Retinal pigment epithelial cell (primary cell): ENCODE measurements around the gene HOXD3.

Experiments
- DNase-seq: peaks from one replicate; pipeline ENCODE4 v3.0.0-alpha.2; 2010; ENCODE audit warnings: low read depth
- H3K4me3 ChIP-seq: 2 replicates; pipeline ENCODE4 v1.5.1; 2011; ENCODE audit warnings: mild to moderate bottlenecking, low read length, control low read depth, moderate library complexity
- CTCF ChIP-seq: conservative IDR thresholded peaks from 2 replicates; pipeline ENCODE4 v1.5.1; 2011; ENCODE audit warnings: low read depth, low read length, control low read depth, inconsistent platforms

HOXD3 gene

DNA sequence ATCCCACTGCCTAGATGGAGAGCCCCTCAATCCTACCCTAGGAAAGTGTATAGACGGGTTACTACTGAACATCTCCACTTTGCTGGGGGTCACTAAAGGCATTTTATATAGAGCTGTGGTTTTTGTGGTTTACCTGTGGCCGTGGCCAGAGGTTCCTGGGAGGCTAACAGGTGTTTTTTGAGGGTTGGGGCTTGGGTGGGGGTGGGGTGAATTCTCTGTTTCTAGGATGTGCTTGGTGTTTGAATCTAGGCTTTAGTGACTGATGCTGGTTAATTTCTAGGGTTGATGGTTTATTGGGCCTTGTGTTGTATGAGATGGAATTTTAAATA lies 19.9 kb upstream of the HOXD3 start:
- DNase-seq = no peak
- no peak overlapping the region for H3K4me3 ChIP-seq
- no peak for TF ChIP-seq CTCF

DNA sequence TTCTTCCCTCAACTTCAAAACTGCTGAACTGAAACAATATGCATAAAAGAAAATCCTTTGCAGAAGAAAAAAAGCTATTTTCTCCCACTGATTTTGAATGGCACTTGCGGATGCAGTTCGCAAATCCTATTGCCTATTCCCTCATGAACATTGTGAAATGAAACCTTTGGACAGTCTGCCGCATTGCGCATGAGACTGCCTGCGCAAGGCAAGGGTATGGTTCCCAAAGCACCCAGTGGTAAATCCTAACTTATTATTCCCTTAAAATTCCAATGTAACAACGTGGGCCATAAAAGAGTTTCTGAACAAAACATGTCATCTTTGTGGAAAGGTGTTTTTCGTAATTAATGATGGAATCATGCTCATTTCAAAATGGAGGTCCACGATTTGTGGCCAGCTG lies 19.2 kb upstream of the HOXD3 start:
- DNase-seq = no peak
- TF ChIP-seq CTCF = no peak
- H3K4me3 ChIP-seq = no peak overlapping the region

DNA sequence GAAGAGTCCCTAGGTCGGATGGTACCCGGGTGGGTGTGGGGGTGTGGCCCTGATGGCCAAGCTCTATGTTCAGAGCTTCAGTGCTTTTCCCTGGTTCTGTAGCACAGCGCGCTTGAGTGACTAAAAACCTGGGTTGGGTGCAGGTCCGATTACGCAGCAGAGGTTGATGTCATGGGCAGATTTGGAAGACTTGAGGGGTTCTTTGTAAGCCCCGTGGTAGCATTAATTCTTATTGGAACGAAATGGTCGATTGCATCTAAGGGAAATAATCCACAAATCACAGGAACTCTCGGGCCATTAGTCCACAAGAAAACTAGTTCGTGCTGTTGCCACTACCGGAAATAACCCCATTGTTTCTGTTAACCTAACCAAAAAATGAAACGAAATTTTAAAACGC lies 18.6 kb upstream of the HOXD3 start:
- H3K4me3 ChIP-seq = no peak overlapping the region
- TF ChIP-seq CTCF = no peak
- DNase-seq = no peak

DNA sequence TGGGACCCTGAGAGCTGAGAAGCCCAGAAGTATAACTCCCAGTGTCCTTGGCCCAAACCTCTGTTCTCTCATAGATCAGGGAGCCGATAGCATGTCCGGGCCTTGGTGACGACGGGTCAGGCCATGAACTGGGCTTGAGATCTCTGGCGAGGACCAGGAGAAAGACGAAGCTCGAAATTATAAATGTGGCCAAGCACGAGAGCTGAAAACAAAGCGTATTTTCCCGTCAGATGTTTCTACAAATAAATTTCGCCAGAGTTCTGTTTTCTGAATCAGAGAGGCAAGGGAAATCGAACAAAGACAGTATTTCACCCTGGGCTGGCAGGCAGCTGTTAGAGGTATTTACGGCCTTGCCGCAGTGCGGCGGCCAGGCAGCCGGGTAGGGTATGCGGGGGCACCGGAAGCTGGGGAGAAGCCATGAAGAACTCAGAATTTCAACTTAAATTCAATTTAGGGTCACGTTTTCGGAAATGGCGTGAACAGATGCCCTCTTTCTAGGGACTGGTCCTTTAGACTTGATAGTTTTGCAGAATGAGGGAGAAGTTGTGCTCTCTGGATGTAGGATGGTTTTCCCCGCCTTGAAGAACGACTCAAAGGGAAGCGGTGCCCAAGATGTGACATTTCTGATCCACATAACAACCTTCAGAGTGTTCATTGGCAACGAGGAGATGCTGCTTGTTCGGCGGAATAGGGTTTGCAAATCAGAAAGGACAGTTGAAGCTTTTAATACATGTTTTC lies 18.0 kb upstream of the HOXD3 start:
- no peak for DNase-seq
- no peak for TF ChIP-seq CTCF
- H3K4me3 ChIP-seq = no peak overlapping the region

- TF ChIP-seq CTCF = no peak
- no peak overlapping the region for H3K4me3 ChIP-seq
These were observed 17.2 kb upstream of the HOXD3 start for GRCh38 chr2:176139661-176140512.

GRCh38 chr2:176140513-176141317 lies 16.4 kb upstream of the HOXD3 start:
- peak; percentile 68 for TF ChIP-seq CTCF
- H3K4me3 ChIP-seq = no peak overlapping the region
- DNase-seq = no peak

More at GRCh38 chr2:176139661-176140512, 17.2 kb upstream of the HOXD3 start:
- DNase-seq = no peak
